ENCODE data around the gene FAIM2.

Gene FAIM2

DNA sequence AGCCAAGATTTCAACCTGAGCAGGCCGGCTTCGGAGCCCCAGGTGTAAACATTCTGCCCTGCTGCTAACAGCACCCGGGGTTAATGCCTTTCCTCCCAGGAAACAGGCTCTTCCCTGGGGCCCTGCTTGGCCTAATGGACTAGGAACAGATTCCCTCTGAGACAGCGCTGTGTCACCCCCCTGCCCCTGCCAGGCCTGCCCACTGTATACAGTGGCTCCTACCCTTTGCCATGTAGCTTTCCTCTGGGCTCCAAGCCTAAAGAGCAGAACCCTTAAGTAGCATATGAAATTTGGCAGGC, 32.5 kb downstream of the FAIM2 start:
- Histone ChIP-seq H3K36me3 (ENCODE audit: control insufficient read depth, insufficient read depth, low read length, severe bottlenecking) (no peaks in the 10 kb centered on the region), H3K9me3 (ENCODE audit: control insufficient read depth, low read length) (no peaks in the 10 kb centered on the region), H3K9ac (ENCODE audit: low read length) (no peak overlapping the region), H3K4me1 (ENCODE audit: control insufficient read depth, insufficient read depth, low read length) (peaks cover 47% of the 10 kb centered on the region), H3K27me3 (replicated peaks; ENCODE audit: control insufficient read depth, insufficient read depth, low read length) (peaks cover 4% of the 10 kb centered on the region), H3K4me3 (ENCODE audit: low read length) (no peak overlapping the region)
- no peak for DNase-seq (ENCODE audit: low read depth)

DNA sequence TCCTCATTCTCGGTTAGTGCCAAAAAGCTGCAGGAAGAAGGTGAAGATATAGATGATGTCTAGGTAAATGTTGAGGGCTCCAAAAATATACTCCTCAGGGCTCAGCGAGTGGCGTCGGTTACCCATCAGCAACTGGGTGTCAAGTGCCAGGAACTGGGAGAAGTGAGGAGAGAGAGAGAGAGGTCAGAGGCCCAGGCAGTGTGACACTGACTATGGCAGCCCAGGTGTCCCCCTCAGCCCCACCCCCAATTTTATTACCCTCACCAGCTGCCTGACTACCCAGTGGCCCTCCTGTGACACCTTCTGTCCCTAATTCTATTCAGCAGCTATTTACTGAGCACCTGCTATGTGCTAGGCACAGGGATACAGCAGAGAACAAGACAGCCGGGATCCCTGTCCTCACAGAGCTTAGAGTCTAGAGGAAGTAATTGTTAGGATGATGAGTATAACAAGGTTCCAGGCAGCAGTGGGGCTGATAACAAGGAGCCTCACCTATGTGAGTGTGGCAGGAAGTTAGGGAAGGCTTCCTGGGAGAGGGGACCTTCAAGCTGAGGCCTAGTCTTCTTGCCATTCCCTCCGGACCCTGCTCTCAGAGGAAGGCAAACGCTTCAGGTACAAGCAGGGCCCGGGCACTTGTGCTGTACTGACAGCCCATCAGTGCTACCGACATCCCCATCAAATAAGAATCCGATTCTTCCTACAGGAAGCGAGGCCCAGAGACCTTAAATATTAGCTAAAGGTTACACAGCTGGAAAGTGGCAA, 33.0 kb downstream of the FAIM2 start:
- H3K9me3 ChIP-seq (ENCODE audit: control insufficient read depth, low read length), result no peaks in the 10 kb centered on the region
- no peak for DNase-seq (ENCODE audit: low read depth)
- H3K36me3 ChIP-seq (ENCODE audit: control insufficient read depth, insufficient read depth, low read length, severe bottlenecking), result no peaks in the 10 kb centered on the region
- no peak overlapping the region for H3K9ac ChIP-seq (ENCODE audit: low read length)
- peaks cover 47% of the 10 kb centered on the region for H3K4me1 ChIP-seq (ENCODE audit: control insufficient read depth, insufficient read depth, low read length)
- H3K4me3 ChIP-seq (ENCODE audit: low read length), result no peak overlapping the region
- H3K27me3 ChIP-seq (replicated peaks; ENCODE audit: control insufficient read depth, insufficient read depth, low read length), result peaks cover 8% of the 10 kb centered on the region

DNA sequence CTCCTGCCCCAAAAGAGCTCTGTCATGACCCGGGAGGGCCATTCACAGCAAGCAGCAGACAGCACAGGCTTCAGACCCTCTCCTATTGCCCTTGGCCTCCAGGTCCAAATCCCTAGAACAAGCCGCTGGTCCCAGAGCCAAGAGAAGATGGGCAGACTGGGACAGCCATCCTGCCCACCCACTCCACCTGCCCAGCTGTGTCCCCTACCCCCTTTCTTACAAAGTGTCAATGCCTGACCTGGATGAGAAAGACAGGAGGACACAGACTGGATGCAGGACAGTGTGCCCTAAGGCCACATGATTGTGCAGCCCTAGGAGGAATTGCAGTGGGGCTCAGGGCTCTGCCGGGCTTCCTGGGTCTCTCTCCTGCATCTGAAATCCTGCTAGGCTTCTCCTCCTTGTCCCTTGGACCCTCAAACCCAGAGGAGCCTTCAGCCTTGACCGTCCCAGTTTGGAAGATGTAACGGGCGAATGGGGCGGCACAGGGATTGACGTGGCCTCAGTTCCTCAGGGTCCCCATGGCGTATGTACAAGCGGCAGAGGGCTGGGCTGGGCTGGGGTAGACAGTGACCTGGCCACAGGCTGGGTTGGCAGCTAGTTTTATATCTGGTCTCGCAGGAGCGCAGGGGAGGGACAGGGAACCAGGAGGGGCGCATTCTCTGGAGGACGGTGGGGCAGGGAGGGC, 33.7 kb downstream of the FAIM2 start:
- no peaks in the 10 kb centered on the region for H3K9me3 ChIP-seq (ENCODE audit: control insufficient read depth, low read length)
- DNase-seq (ENCODE audit: low read depth), result no peak
- H3K9ac ChIP-seq (ENCODE audit: low read length), result peak overlapping the region; percentile 33
- no peaks in the 10 kb centered on the region for H3K36me3 ChIP-seq (ENCODE audit: control insufficient read depth, insufficient read depth, low read length, severe bottlenecking)
- no peak overlapping the region for H3K4me3 ChIP-seq (ENCODE audit: low read length)
- H3K4me1 ChIP-seq (ENCODE audit: control insufficient read depth, insufficient read depth, low read length), result peaks cover 47% of the 10 kb centered on the region
- peaks cover 13% of the 10 kb centered on the region for H3K27me3 ChIP-seq (replicated peaks; ENCODE audit: control insufficient read depth, insufficient read depth, low read length)

DNA sequence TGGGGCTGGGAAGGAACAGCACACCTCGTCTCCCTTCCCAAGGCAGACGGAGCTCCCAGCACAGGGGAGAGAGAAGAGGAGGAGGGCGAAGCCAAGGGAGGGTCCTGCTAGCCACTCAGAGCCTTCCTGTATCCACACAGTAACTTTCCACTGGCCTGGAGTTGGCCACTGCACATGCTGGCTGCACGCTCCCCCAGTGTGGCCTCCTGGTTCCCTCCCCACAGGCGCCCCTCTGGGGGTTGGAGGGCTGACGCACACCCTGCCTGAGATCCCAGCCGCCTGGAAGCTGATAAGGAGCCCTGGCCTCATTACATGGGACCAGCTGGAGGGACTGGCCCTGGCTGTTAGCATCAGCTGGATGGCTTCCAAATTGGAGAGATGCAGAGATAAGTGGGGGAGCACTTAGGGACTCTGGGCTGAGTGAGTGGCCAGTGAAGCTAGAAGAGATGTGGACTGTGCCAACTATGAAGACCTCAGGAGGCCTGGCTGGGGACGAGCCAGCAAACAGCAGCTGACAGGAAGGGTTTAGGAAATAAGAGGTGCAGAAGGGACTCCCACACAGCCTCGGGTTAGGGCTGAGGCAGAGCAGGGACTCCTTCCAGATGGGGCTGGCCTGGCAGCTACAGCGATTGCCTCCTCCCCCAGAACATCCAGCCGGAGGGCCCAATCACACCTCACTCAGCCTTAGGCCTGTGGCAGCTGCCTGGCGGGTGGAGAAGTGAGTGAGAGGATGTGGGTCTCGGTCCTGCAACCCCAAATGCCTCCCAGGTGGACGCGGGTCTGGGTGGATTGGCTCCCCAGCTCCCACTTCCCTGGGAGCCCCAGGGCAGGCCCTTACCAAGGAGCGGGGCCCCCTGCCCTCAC, 34.5 kb downstream of the FAIM2 start:
- Histone ChIP-seq H3K27me3 (replicated peaks; ENCODE audit: control insufficient read depth, insufficient read depth, low read length) (peaks cover 18% of the 10 kb centered on the region), H3K36me3 (ENCODE audit: control insufficient read depth, insufficient read depth, low read length, severe bottlenecking) (no peaks in the 10 kb centered on the region), H3K4me3 (ENCODE audit: low read length) (no peak overlapping the region), H3K9ac (ENCODE audit: low read length) (peak overlapping the region; percentile 44), H3K9me3 (ENCODE audit: control insufficient read depth, low read length) (no peaks in the 10 kb centered on the region), H3K4me1 (ENCODE audit: control insufficient read depth, insufficient read depth, low read length) (peaks cover 47% of the 10 kb centered on the region)
- DNase-seq (ENCODE audit: low read depth), result peak; percentile 97

DNA sequence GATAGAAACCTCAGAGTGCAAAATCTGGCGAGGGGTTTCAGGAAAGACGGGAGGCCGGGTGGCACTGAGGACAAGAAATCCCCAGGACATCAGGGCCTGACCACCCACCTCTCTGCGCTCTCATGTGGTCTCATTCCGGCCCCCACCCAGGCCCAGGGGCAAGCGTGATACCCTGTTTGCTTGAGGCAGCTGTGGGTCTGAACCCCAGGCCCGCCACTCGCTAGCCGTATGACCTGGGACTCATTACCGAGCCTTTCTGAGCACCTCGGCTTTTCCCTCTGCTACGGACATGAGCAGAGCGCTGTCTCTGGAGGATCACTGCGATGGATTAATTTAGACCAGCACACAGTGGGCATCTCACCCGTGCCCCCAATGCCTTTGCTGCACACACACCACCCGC, 35.3 kb downstream of the FAIM2 start:
- H3K36me3 ChIP-seq (ENCODE audit: control insufficient read depth, insufficient read depth, low read length, severe bottlenecking), result no peaks in the 10 kb centered on the region
- peaks cover 18% of the 10 kb centered on the region for H3K27me3 ChIP-seq (replicated peaks; ENCODE audit: control insufficient read depth, insufficient read depth, low read length)
- no peak for DNase-seq (ENCODE audit: low read depth)
- no peaks in the 10 kb centered on the region for H3K9me3 ChIP-seq (ENCODE audit: control insufficient read depth, low read length)
- peak overlapping the region; percentile 44 for H3K9ac ChIP-seq (ENCODE audit: low read length)
- no peak overlapping the region for H3K4me3 ChIP-seq (ENCODE audit: low read length)
- H3K4me1 ChIP-seq (ENCODE audit: control insufficient read depth, insufficient read depth, low read length), result peaks cover 39% of the 10 kb centered on the region

DNA sequence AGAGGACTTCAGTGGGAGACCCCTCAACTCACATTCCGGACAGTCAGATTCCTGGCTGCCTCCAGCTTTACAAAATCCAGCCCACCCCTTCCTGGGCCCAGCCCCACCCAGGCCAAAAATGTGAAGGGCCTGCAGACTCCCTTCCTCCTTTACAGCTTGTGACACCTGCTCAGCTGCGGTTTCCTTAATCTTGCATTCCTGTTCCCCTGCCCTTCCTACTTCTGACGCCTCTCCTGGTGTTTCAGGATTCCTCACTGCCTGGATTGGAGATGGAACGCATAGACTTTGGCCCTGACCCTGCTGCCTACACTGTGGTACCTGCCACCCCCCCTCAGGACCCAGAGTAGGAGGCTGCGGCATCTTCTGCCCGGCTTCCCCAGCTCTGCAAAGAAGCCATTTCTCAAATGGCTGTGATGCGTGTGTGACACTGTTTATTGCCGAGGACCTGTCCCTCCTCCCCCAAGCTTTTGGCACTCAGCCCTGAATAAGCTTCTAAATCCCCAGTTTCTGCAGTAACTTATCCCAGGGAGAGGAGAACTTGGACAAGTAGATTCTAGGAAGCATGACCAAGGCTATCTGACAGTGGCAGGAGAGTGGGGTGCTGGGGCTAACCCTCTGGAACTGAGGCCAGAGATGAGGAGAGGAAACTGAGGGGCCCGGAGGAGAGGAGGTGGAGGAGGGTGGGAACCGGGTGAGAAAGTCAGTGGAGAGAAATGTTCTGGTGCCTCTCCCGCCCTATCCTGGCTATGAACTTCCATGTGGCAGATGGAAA, 35.9 kb downstream of the FAIM2 start:
- Histone ChIP-seq H3K9ac (ENCODE audit: low read length) (peak overlapping the region; percentile 44), H3K9me3 (ENCODE audit: control insufficient read depth, low read length) (no peaks in the 10 kb centered on the region), H3K4me1 (ENCODE audit: control insufficient read depth, insufficient read depth, low read length) (peaks cover 33% of the 10 kb centered on the region), H3K36me3 (ENCODE audit: control insufficient read depth, insufficient read depth, low read length, severe bottlenecking) (no peaks in the 10 kb centered on the region), H3K4me3 (ENCODE audit: low read length) (no peak overlapping the region), H3K27me3 (replicated peaks; ENCODE audit: control insufficient read depth, insufficient read depth, low read length) (peaks cover 18% of the 10 kb centered on the region)
- DNase-seq (ENCODE audit: low read depth), result no peak

DNA sequence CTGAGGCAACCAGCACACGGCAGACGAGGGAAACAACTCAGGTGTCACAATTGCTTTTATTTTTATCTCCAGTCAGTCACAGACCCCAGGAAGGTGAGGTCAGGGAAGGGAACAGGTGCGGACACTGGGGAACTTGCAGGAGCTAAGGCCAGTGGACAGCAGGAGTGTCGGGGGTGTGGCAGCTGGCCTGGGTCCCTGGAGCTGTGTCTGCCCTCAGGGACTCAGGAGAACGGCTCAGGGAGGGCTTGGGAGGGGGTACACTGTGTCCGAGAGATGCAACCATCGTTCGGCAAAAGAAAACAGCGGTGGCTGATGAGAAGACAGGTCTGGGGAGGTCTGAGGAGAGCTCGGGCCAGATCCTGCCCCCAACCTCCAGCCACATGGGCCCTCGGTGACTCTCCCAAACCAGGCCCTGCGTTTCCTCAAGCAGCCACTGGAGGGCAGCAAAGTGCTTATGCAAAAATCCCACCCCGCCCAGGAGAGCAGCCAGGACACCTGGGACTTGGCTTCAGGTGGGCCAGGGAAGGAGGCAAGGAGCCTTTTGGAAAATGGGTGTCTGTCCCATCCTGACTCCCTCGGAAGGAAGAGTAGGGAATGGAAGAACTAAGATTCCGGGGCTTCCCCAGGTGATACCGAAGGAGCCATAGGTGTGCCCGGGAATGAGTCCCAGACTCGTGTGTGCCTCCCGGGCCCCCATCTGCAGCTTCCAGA, 36.7 kb downstream of the FAIM2 start:
- no peaks in the 10 kb centered on the region for H3K36me3 ChIP-seq (ENCODE audit: control insufficient read depth, insufficient read depth, low read length, severe bottlenecking)
- no peak overlapping the region for H3K9ac ChIP-seq (ENCODE audit: low read length)
- DNase-seq (ENCODE audit: low read depth), result peak; percentile 87
- H3K9me3 ChIP-seq (ENCODE audit: control insufficient read depth, low read length), result no peaks in the 10 kb centered on the region
- H3K27me3 ChIP-seq (replicated peaks; ENCODE audit: control insufficient read depth, insufficient read depth, low read length), result peaks cover 18% of the 10 kb centered on the region
- H3K4me3 ChIP-seq (ENCODE audit: low read length), result no peak overlapping the region
- peaks cover 26% of the 10 kb centered on the region for H3K4me1 ChIP-seq (ENCODE audit: control insufficient read depth, insufficient read depth, low read length)

DNA sequence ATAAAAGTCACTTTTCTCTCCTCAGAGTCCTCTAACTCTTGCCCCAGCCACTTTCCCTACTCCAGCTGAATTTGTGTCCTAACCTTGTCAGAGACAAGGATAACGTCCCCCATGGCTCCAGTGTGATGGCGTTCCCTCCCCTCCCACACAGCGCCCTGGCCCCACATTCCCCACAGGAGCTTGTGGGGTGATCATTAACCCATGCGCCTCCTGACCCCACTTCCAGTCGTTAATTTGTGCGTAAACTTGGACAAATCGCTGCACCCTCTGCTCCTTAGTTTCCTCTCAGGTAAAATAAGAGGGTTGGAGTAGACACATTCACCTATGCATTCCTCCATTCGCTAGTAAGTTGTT, 37.9 kb downstream of the FAIM2 start:
- Histone ChIP-seq H3K4me3 (ENCODE audit: low read length) (no peak overlapping the region), H3K9me3 (ENCODE audit: control insufficient read depth, low read length) (no peaks in the 10 kb centered on the region), H3K4me1 (ENCODE audit: control insufficient read depth, insufficient read depth, low read length) (peaks cover 24% of the 10 kb centered on the region), H3K9ac (ENCODE audit: low read length) (no peak overlapping the region), H3K27me3 (replicated peaks; ENCODE audit: control insufficient read depth, insufficient read depth, low read length) (peaks cover 18% of the 10 kb centered on the region), H3K36me3 (ENCODE audit: control insufficient read depth, insufficient read depth, low read length, severe bottlenecking) (no peaks in the 10 kb centered on the region)
- DNase-seq (ENCODE audit: low read depth), result no peak

DNA sequence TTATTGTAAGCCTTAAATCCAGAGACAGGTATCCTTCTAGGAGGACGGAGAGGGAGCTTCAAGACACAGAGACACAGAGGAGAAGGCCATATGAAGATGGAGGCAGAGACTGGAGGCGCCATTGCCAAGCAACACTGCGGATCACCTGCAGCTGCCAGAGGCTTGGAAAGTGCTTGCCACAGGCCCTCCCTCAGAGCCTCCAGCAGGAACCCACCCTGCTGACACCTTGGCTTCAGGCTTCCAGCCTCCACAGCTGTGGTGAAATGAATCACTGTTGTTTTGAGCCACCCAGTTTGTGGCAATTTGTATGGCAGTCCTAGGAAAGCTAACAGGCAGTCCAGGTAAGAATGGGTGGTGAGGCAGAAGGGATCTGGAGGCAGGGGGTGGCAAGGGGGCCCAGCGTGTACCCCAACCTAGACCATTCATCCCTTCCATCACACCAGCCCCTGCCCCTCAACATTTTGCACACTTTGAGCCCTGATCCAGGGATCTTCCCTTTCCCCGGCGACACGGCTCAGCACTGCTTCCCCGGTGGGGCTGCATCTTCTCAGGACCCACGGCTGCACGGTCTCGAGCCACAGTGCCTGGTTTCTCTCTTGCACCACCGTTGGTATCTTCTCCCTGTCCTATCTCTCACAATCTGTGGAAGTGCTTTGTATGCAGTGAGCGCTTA, 38.5 kb downstream of the FAIM2 start:
- H3K4me1 ChIP-seq (ENCODE audit: control insufficient read depth, insufficient read depth, low read length), result peaks cover 24% of the 10 kb centered on the region
- peaks cover 18% of the 10 kb centered on the region for H3K27me3 ChIP-seq (replicated peaks; ENCODE audit: control insufficient read depth, insufficient read depth, low read length)
- H3K4me3 ChIP-seq (ENCODE audit: low read length), result no peak overlapping the region
- DNase-seq (ENCODE audit: low read depth), result no peak
- H3K9ac ChIP-seq (ENCODE audit: low read length), result no peak overlapping the region
- H3K36me3 ChIP-seq (ENCODE audit: control insufficient read depth, insufficient read depth, low read length, severe bottlenecking), result no peaks in the 10 kb centered on the region
- no peaks in the 10 kb centered on the region for H3K9me3 ChIP-seq (ENCODE audit: control insufficient read depth, low read length)

DNA sequence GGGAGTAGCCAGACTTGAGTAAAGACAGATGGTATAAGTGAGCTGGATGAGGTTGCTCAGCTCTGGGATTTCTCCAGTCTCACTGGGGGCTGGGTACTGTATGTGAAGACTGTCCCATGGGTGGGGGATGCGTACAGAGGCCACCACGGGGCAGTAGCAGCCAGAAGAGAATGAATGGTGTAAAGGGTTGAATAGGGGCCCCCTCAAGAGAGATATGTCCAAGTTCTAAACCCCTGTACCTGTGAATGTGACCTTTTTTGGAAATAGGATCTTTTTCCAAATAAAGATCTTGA, 39.0 kb downstream of the FAIM2 start:
- Histone ChIP-seq H3K9me3 (ENCODE audit: control insufficient read depth, low read length) (no peaks in the 10 kb centered on the region), H3K4me1 (ENCODE audit: control insufficient read depth, insufficient read depth, low read length) (peaks cover 21% of the 10 kb centered on the region), H3K36me3 (ENCODE audit: control insufficient read depth, insufficient read depth, low read length, severe bottlenecking) (no peaks in the 10 kb centered on the region), H3K27me3 (replicated peaks; ENCODE audit: control insufficient read depth, insufficient read depth, low read length) (peaks cover 18% of the 10 kb centered on the region), H3K4me3 (ENCODE audit: low read length) (no peak overlapping the region), H3K9ac (ENCODE audit: low read length) (no peak overlapping the region)
- no peak for DNase-seq (ENCODE audit: low read depth)

Measured in adipocyte (in vitro differentiated cells).